Liver (tissue), 3 donors: Measurements from ENCODE around the gene HOOK2.
"Not testable (repeated sequence)": the region's sequence is repeated elsewhere in the genome, so short reads cannot be mapped to it uniquely, and the experiment has no call there.

Experiments used
- CTCF ChIP-seq: fragments of 150-350 bp; IDR thresholded peaks from 2 replicates; pipeline ENCODE4 v1.5.1; 2017; ENCODE audit warnings: improper control_type of control experiment, low read depth, low read length; ENCODE audit not compliant: missing input control
- FOXA1 ChIP-seq: IDR thresholded peaks from 2 replicates; pipeline ENCODE4 v1.6.1; 2016; ENCODE audit warnings: antibody characterized with exemption
- MAX ChIP-seq: IDR thresholded peaks from 2 replicates; pipeline ENCODE4 v1.6.1; 2016; ENCODE audit warnings: antibody characterized with exemption
- RAD21 ChIP-seq, 2 donors: IDR thresholded peaks; 2 replicates each; pipeline ENCODE4 v1.6.1; 2016; ENCODE audit warnings: antibody characterized with exemption in 2 of 2, mild to moderate bottlenecking in 2 of 2
- TAF1 ChIP-seq: conservative IDR thresholded peaks from 2 replicates; pipeline ENCODE4 v1.6.1; 2016; ENCODE audit warnings: antibody characterized with exemption, mild to moderate bottlenecking
- YY1 ChIP-seq: IDR thresholded peaks from 2 replicates; pipeline ENCODE4 v1.6.1; 2016; ENCODE audit warnings: antibody characterized with exemption, mild to moderate bottlenecking
- TF ChIP-seq, protein P1 (sequence below): IDR thresholded peaks from 2 replicates; pipeline ENCODE4 v1.6.1; 2016; ENCODE audit warnings: antibody characterized with exemption, mild to moderate bottlenecking
- TF ChIP-seq, protein P2 (sequence below): IDR thresholded peaks from 2 replicates; pipeline ENCODE4 v1.6.1; 2016; ENCODE audit warnings: antibody characterized with exemption
- TF ChIP-seq, protein P3 (sequence below): IDR thresholded peaks from 2 replicates; pipeline ENCODE4 v1.6.1; 2016; ENCODE audit warnings: antibody characterized with exemption
- donor health status: healthy.
- donor health status: healthy.

GRCh38 chr19:12817188-12817587, 41.8 kb upstream of the HOOK2 start:
- not testable (repeated sequence) for TF ChIP-seq CTCF; MAX; RAD21 (IDR thresholded peaks at IDR 0.05); TAF1; FOXA1; YY1
- TF ChIP-seq, protein P1, sequence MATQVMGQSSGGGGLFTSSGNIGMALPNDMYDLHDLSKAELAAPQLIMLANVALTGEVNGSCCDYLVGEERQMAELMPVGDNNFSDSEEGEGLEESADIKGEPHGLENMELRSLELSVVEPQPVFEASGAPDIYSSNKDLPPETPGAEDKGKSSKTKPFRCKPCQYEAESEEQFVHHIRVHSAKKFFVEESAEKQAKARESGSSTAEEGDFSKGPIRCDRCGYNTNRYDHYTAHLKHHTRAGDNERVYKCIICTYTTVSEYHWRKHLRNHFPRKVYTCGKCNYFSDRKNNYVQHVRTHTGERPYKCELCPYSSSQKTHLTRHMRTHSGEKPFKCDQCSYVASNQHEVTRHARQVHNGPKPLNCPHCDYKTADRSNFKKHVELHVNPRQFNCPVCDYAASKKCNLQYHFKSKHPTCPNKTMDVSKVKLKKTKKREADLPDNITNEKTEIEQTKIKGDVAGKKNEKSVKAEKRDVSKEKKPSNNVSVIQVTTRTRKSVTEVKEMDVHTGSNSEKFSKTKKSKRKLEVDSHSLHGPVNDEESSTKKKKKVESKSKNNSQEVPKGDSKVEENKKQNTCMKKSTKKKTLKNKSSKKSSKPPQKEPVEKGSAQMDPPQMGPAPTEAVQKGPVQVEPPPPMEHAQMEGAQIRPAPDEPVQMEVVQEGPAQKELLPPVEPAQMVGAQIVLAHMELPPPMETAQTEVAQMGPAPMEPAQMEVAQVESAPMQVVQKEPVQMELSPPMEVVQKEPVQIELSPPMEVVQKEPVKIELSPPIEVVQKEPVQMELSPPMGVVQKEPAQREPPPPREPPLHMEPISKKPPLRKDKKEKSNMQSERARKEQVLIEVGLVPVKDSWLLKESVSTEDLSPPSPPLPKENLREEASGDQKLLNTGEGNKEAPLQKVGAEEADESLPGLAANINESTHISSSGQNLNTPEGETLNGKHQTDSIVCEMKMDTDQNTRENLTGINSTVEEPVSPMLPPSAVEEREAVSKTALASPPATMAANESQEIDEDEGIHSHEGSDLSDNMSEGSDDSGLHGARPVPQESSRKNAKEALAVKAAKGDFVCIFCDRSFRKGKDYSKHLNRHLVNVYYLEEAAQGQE = not testable (repeated sequence)
- TF ChIP-seq, protein P2, sequence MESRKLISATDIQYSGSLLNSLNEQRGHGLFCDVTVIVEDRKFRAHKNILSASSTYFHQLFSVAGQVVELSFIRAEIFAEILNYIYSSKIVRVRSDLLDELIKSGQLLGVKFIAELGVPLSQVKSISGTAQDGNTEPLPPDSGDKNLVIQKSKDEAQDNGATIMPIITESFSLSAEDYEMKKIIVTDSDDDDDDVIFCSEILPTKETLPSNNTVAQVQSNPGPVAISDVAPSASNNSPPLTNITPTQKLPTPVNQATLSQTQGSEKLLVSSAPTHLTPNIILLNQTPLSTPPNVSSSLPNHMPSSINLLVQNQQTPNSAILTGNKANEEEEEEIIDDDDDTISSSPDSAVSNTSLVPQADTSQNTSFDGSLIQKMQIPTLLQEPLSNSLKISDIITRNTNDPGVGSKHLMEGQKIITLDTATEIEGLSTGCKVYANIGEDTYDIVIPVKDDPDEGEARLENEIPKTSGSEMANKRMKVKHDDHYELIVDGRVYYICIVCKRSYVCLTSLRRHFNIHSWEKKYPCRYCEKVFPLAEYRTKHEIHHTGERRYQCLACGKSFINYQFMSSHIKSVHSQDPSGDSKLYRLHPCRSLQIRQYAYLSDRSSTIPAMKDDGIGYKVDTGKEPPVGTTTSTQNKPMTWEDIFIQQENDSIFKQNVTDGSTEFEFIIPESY = not testable (repeated sequence)
- TF ChIP-seq, protein P3, sequence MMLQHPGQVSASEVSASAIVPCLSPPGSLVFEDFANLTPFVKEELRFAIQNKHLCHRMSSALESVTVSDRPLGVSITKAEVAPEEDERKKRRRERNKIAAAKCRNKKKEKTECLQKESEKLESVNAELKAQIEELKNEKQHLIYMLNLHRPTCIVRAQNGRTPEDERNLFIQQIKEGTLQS = not testable (repeated sequence)
